GM21515 (cell line): ENCODE measurements around the gene RASA2.
"Not testable (repeated sequence)": the region's sequence is repeated elsewhere in the genome, so short reads cannot be mapped to it uniquely, and the experiment has no call there.

Experiments used
- ATAC-seq: cut with Tn5 transposase; IDR thresholded peaks from one replicate; pipeline ENCODE4 v1.9.1; 2021; ENCODE audit not compliant: unreplicated experiment

RASA2 gene

DNA sequence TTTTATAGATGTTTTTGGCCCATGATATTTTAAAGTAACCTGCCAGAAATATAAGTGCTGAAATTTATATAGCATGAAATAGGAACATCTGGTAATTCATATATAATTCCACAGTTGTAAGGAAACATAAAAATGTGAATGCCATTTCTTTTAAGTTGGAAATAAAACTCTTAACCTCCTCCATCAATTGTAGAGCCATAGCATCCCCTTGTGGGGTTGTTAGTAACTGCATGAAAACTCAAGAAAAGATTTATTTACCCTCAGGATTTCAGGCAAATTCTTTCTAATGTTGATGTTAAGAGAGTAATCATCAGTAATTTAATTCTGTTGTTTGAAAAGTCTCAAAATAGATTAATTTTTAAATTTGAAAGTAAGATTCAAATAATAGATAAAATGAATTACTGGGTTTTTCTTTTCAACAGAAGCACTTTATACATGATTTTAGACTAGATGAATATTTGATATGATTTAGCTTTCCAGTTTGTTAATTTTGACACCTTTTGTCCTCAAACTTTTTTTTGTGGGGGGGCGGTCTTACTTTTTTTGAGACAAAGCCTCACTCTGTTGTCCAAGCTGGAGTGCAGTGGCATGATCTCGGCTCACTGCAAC is 74.7 kb downstream of the RASA2 start:
- ATAC-seq: no peak

DNA sequence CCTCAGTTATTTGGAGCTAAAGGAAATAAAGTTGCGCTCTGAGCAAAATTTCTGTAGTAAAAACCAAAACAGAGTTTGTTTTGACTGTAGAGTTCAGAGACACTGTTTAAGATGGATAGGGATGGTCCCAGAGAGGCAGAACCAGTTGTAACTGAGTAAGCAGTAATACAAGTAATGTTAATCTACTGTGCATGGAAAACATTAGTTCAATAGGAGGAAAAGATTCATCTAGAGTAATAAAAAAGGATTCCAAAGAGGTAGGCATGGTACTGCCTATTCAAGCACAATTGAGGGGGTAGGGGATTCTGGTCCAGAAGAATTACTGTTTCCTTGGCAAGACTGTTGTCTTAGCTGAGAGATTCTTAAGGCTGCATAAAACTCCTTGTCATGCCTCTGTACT is 77.4 kb downstream of the RASA2 start:
- no peak for ATAC-seq

DNA sequence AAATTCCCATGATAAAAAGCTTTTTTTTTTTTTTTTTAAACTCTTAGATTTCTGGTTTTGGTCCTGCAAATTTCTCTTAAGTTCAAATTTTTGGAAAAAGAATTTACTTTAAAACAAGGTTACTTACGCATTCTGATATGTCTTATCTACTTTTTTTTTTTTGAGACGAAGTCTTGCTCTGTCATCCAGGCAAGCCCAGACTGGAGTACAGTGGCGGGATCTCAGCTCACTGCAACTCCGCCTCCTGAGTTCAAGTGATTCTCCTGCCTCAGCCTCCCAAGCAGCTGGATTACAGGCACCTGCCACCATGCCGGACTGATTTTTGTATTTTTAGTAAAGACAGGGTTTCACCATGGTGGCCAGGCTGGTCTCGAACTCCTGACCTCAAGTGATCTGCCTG is 83.2 kb downstream of the RASA2 start:
- ATAC-seq: no peak

DNA sequence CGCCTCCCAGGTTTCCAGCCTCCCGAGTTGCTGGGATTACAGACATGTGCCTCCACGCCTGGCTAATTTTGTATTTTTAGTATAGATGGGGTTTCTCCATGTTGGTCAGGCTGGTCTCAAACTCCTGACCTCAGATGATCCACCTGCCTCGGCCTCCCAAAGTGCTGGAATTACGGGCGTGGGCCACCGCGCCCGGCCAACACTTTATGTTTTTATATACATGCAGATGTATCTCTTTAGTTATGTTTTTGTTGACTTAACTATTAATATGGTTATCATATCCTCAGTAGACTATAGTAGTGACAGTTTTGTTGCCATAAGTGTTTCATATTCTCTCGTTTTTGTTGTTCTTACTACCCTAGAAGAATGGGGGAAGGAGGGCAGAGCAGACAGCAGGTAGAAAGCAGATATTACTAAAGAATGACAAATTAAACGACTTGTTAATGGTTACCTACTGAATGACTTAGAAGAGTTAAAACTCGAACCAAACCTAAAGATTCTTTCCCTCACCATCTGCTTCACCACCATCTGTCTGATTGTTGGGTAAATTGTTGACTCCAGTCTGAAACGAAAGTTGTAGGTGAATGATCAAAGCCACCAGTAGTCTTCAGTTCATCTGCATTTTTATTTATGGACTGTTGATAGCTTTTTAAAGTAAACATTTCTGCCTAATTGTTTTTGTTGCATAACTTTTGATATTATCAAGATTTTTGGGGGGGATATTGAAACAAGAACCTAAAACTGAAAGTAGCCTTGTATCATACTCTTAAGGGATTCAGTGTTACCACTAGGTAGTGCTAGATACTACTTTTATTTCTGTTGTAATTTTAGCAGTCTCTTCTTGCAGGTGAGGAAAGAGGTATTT is 89.3 kb downstream of the RASA2 start:
- peak; percentile 58 for ATAC-seq

DNA sequence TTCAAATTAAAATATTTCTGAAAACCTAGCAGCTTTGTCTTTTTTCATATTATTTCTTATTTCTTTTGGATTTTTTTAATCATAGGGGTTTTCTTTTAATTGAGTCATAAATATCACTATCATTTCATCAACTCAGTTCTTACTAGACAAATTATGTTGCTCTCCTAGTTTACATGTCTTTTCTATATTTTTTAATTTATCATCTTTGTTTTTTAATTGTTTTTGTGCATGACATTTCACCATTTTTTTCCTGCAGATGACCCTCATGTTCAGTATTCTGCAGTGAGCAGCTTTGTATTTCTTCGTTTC is 89.9 kb downstream of the RASA2 start:
- ATAC-seq: no peak

DNA sequence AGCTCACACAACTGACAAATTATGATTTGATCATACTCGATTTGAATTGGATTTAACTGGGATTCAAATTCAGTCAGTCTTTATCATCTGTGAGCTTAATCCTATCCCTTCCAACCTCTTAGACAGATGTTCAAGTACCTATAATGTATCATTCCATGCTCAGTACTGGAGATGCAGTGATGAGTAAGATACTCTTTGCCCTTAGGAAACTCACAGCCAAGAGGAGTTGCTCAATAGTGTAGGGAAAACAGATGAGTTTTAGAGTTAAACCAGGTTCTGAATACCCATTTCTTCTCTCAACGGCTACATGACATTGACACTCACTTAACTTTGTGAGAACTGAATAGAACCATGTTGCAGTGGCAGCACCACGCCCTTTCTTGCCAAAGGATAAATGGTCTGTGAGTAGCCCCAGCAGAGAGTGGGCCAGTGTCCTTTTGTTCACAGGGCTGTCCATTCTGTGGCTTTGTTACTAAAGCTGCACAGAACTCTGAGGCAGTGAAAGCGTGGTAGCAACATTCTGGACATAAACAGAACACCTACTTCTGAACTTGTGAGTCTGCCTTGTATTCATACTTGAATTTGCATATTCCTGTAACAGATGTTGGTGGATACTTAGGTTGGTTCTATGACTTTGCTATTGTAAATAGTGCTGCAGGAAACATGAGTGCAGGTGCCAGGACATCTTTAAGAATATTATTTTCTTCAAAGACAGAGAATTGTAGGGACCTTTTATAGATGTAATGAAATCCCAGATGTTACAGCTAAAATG is 91.6 kb downstream of the RASA2 start:
- no peak for ATAC-seq

DNA sequence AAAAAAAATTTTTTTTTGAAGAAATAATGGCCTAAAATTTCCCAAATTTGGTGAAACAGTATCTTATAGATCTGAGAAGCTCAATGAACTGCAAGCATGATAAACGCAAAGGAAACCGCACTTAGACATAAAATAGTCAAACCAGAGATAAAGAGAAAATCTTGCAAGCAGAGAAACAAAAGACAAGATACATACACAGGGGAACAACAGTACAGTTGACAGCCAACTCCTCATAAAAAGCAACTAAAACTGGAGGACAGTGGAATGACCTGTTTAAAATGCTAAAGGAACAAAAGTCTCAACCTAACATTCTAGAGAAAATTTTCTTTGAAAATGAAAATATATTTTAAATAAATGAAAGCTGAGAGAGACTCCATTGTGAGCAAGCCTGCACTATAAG is 107.5 kb downstream of the RASA2 start:
- ATAC-seq: no peak

DNA sequence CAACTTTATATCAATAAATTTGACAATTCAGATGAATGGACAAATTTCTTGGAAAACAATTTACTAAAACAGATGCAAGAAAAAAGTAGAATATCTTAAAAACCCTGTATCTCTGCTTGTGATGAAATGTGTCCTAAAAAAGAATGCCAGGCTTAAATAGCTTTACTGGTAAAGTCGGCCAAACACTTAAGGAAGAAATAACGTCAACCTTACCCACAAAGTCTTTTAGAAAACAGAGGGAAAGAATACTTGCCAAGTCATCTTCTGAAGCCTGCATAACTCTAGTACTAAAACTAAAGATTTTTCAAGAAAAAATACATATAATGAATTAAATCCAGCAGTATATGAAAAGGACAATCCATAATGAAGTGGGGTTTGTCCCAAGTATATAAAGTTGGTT is 111.1 kb downstream of the RASA2 start:
- no peak for ATAC-seq

DNA sequence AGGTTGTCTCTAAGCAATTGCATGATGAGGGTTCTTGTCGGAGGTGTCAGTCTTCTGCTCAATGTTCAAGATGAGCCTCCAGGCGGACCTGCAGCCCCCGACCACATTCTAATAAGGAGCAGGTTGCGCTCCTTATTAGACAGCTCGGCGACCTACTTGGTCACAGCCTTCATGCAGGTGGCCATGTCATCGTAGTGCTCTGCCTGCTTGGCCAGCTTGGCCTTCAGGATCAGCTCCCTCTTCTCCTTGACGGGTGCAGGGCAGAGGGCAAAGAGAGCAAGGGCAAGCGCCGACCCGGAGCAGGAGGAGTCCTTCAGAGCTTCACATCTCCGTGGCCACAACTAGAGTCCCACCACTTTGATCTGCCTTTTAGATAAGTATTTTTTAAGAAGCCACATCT is 113.5 kb downstream of the RASA2 start:
- no peak for ATAC-seq

DNA sequence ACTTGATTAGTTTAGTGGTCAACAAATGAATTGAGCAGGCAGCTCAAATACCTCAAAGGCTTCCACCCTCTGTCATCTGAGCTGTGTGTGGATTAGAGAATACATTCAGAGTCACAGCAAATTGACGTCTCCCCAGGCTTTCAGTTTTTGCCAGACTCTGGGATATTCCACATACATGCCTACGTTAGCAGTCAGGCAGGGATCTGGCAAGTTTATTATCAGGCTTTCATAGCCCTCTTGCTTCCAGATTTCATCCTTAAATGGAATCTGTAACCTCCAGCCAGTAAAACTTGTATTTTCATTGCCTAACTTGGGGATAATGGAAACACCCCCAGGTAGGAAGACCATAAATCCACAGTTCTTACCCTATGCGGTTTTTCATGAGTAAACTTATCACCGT is 115.9 kb downstream of the RASA2 start:
- no peak for ATAC-seq

DNA sequence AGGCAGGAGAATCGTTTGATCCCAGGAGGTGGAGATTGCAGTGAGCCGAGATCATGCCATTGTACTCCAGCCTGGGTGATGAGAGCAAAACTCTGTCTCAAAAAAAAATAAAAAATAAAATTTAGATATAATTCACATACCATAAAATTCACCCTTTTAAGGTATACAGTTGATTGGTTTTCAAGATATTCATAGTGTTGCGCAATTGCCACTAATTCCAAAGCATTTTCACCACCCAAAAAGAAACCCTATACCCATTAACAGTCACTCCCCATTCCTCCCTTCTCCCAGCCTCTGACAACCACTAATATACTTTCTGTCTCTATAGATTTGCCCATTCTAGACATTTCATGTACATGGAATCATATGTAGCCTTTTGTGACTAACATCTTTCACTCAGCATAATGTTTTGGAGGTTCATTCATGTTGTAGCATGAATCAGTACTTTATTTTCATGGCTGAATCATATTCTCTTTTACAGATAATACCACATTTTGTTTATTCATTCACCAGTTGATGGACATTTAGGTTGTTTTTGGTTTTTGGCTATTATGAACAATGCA is 116.7 kb downstream of the RASA2 start:
- ATAC-seq: no peak

DNA sequence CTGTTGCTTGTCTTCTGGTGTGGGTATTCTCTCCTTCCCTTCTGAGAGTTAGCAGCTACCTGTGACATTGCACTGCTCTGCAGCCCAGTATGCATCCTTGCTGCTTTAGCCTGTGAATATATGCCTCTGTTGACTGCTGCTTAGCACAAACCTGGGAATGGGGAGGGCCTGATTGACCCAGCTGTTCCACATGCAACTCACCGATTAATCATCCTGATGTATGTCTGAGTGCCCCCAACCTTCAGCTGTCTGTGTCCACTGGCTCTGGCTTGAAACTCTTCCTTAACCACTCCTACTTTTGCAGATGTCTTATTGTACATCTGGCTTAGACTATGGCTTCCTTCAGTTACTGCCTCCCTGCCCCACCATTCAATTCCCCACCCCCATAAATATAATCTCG is 119.1 kb downstream of the RASA2 start:
- ATAC-seq: no peak

DNA sequence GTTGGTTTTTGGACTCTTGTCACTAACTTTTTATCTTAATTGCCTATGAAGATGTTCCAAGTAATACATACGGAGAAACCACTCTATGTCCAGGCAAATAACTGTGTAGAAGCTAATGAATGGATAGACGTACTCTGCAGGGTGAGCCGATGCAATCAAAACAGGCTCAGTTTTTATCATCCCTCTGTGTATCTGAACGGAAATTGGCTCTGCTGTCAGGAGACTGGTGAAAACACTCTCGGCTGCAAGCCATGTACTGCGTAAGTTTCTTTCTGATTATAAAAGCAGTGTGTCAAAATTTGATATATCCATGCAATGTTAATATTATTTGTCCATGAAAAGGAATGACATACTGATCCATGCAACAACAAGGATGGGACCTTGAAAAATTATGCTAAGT is 121.6 kb downstream of the RASA2 start:
- no peak for ATAC-seq

DNA sequence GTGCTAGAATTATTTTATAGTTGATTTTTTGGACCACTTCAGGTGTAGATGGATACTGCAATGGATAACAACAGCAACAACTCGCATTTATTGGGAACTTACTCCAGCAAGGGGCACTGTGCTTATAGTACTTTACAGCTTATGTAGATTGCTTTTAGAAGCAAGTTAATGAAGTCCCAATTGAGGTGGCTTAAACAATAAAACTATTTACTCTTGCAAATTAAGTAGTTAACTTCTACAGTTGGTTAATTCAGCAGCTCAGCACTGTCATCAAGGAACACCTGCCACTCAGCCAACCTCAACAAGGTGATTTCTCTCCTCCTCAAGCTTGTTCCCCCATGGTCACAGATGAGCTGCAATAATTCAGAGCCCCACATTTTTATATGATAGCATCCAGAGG is 124.1 kb downstream of the RASA2 start:
- ATAC-seq: no peak

DNA sequence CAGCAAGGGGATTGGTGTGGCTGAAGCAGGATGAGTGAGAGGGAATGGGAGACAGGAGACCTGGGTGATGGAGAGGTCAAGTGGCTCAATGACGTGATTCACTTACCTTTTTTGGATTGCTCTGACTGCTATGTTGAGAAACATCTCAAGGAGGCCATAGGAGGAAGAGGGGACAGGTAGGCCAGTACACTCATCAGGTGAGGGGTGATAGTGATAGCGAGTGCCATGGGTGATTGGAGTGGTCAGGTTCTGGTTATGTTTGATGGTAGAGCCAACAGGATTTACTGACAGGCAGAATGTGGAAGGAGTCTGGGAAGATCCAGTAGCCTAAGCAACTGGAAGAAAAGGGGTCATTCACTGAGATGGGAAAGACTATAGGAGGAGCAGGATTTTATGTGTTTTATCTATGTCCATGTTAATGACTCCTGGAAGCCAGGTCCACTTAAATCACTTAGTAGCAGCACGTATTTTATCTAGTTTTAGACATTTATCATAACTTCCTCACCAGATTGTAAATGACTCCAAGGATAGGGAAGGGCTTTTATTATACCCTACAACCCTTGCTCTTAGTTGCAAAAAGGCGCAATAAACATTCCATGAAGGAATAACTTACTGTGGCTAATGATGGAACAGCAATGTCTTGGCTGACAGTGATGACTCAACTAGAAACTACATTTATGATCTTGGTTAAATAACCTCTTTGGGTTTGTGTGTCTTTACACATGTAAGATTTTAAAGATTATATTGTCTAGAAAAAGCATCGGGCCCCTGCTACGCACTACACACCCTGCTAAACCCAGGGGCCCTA is 131.5 kb downstream of the RASA2 start:
- ATAC-seq: no peak

DNA sequence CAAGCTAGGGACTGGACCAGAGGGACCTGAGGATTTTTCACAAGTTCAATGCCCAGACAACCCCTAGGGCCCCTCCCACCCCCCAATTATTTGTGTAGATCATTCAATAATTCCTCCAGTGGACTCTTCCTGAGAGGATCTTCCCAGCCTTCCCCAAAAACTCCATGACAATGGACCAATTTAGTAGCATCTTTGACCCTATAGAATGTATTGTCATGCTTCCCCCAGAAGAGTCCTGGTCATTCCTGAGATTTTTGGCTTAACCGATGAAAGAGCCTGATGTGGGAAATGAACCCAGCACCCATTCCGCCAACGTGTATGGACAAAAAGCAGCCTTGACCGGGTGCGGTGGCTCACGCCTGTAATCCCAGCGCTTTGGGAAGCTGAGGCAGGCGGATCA is 132.1 kb downstream of the RASA2 start:
- no peak for ATAC-seq

DNA sequence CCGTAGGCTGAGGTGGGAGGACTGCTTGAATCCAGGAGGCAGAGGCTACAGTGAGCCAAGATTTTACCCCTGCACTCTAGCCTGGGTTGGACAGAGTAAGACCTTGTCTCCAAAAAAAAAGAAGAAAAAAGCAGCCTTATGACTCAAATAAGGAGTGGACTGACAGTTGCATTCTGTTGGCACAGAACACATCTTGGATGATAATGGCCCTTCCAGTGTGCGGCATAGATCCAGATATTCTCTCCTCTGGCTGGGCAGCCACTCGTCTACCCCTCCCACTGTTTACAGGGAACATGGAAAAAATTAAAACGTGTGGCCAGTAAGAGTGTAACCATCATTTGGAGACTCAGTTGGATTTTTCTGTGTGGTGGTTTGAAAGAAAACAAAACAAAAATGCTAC is 132.6 kb downstream of the RASA2 start:
- no peak for ATAC-seq

DNA sequence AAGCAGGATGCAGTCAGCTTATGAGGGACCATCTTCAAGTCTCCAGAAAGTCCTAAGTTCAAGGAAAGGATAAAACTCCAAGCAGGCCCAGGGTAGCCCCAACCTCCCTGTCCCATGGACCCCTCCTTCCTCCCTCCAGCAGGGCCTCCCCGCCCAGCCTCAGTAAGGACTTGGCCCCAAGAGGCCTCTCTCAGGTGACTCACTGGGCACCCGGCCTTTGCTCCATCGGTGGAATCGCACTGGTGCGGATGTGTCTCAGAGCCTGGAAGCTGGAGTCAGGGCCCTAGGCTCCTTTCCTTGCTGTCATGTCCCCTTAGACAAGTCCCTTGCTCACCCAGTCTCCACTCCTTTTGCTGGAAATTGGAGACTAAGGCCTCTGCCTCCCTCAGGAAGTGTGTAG is 136.9 kb downstream of the RASA2 start:
- ATAC-seq: no peak

DNA sequence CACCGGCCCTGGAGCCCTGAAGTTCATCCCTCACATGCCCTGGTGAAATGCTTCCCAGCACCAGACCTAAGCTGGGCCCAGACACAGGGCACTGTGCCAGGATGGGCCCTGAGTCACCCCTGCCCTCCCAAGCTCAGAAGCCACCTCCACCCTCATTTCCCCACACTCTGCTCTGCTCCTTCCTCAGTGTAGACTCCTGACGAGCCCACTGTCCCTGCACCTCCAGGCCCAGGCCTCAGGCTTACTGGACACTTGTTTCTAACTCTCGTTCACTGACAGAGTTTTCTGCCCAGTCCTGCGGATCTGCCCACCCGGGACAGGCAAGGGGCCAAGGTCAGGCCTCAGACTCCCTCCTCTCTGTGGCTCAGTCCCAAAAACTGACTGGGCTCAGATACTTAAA is 138.7 kb downstream of the RASA2 start:
- ATAC-seq: no peak

DNA sequence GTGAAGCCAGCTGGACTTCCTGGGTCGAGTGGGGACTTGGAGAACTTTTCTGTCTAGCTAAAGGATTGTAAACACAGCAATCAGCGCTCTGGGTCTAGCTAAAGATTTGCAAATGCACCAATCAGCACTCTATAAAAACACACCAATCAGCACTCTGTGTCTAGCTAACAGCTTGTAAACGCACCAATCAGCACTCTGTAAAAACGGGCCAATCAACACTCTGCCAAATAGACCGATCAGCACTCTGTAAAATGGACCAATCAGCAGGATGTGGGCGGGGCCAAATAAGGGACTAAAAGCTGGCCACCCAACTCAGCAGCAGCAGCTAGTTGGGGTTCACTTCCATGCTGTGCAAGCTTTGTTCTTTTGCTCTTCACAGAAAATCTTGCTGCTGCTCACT is 141.5 kb downstream of the RASA2 start:
- ATAC-seq: not testable (repeated sequence)

DNA sequence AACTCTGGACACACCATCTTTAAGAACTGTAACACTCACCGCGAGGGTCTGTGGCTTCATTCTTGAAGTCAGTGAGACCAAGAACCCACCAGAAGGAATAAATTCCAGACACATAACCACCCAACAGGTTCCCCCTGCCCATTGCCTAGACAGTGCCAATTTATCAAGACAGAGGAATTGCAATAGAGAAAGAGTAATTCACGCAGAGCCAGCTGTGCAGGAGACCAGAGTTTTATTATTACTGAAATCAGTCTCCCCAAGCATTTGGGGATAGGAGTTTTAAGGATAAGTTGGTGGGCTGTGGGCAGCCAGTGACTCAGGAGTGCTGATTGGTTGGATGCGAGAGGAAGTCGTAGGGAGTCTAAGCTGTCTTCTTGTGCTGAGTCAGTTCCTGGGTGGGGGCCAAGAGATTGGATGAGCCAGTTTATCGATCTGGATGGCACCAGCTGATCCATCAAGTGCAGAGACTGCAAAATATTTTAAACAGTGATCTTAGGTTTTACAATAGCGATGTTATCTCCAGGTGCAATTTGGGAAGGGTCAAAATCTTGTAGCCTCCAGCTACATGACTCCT is 142.1 kb downstream of the RASA2 start:
- not testable (repeated sequence) for ATAC-seq
